Loucy (cell line): ENCODE measurements around the gene TM2D1.

ENCODE experiments used
- CTCF ChIP-seq: fragments of 200-600 bp; sonication (generic); conservative IDR thresholded peaks from 2 replicates; pipeline ENCODE4 v1.5.1; 2014; ENCODE audit warnings: mild to moderate bottlenecking, antibody characterized with exemption, low read length
- EZH2phosphoT487 ChIP-seq: fragments of 200-600 bp; IDR thresholded peaks from 2 replicates; pipeline ENCODE4 v1.6.1; 2018; ENCODE audit warnings: antibody characterized with exemption, mild to moderate bottlenecking, moderate library complexity, borderline replicate concordance

GRCh38 chr1:61659061-61659460 is 65.9 kb downstream of the TM2D1 start:
- TF ChIP-seq CTCF: peak; percentile 50
- TF ChIP-seq EZH2phosphoT487: no peak
